GM13976 (cell line): ENCODE results near the gene ABCA12.
A peak's percentile ranks its signal among the peaks of the same experiment; 100 is the strongest.

Experiments
- DNase-seq: peaks from one replicate; pipeline ENCODE4 v3.0.0; 2012; ENCODE audit warnings: low spot score
- in situ Hi-C: fragments of 300-500 bp; cut with MboI; formaldehyde crosslinking; loops from one replicate; pipeline ENCODE4 v1.12.0; 2022; ENCODE audit warnings: low sequenced_read_pairs, mixed read lengths, inconsistent platforms; ENCODE audit not compliant: unreplicated experiment
- TF ChIP-seq, protein P1 (sequence below): IDR thresholded peaks from 2 replicates; pipeline ENCODE4 v1.5.1; 2012; ENCODE audit warnings: borderline replicate concordance, mild to moderate bottlenecking; ENCODE audit not compliant: insufficient read depth; ENCODE audit errors: extremely low read depth, missing control alignments, control extremely low read depth

ABCA12 gene

GRCh38 chr2:215019521-215020145 lies 118.8 kb downstream of the ABCA12 start:
- DNase-seq, result no peak
- TF ChIP-seq, protein P1, sequence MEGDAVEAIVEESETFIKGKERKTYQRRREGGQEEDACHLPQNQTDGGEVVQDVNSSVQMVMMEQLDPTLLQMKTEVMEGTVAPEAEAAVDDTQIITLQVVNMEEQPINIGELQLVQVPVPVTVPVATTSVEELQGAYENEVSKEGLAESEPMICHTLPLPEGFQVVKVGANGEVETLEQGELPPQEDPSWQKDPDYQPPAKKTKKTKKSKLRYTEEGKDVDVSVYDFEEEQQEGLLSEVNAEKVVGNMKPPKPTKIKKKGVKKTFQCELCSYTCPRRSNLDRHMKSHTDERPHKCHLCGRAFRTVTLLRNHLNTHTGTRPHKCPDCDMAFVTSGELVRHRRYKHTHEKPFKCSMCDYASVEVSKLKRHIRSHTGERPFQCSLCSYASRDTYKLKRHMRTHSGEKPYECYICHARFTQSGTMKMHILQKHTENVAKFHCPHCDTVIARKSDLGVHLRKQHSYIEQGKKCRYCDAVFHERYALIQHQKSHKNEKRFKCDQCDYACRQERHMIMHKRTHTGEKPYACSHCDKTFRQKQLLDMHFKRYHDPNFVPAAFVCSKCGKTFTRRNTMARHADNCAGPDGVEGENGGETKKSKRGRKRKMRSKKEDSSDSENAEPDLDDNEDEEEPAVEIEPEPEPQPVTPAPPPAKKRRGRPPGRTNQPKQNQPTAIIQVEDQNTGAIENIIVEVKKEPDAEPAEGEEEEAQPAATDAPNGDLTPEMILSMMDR, result no peak
- in situ Hi-C loops, result no loop called here

DNA sequence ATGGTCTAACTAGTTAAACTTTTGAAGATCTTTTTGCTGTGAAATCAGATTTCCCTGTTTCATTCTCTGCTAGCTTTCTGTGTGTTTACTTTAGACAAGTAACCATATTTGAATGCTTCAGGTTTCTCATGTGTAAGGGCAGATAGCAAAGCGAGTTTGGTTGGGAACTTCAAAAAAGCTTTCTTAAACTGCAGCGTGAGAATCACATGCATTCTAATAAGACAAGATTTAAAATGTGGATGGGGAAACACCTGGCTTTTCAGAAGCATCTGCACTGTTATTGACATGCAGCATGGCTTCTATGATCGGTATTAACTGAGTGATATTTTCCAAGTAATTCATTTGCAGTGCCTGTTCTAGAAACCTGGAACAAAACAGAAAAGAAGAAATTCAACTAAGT lies 119.3 kb downstream of the ABCA12 start:
- in situ Hi-C loops, result no loop called here
- no peak for DNase-seq
- TF ChIP-seq, protein P1, result no peak

DNA sequence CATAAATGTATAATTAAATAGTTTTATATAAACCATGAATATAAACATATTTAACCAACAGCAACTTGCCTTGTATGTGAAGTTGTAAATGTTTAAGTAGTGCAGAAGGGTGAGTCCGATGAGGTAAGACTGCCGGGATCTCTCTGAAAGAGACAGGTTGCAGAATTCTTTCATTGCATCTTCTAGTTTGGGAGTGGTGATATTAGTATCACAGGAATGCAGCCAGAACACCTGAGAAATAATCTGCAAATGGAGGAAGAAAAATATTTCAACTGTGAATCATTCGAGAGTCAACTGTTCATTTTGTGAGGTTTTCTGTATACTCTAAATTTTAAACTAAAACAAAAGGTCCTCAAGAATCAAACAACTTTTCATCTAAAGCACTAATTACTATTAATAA lies 123.0 kb downstream of the ABCA12 start:
- in situ Hi-C loops, result no loop called here
- no peak for DNase-seq
- TF ChIP-seq, protein P1, result no peak

GRCh38 chr2:215010390-215010789 lies 128.0 kb downstream of the ABCA12 start:
- TF ChIP-seq, protein P1, result no peak
- in situ Hi-C loops, result no loop called here

GRCh38 chr2:215003001-215003400 lies 135.4 kb downstream of the ABCA12 start:
- TF ChIP-seq, protein P1, result no peak
- in situ Hi-C loops, result no loop called here
- DNase-seq, result no peak

More at GRCh38 chr2:215010390-215010789, 128.0 kb downstream of the ABCA12 start:
- DNase-seq, result no peak

GRCh38 chr2:215002500-215002899 lies 135.9 kb downstream of the ABCA12 start:
- peak; percentile 30 for DNase-seq
- TF ChIP-seq, protein P1, result peak; percentile 41
- in situ Hi-C loops, result no loop called here
